Measurements from ENCODE around the gene VASP. TPM values are rescaled to one million over a fixed set of nuclear protein-coding genes. Genes with fewer than 3 reads are reported as not detected.
A peak's percentile ranks its signal among the peaks of the same experiment; 100 is the strongest.

Gene VASP
- 62.1 TPM for polyA plus RNA-seq (2013, experiment 1 of 4)
- 66.3 TPM for polyA plus RNA-seq (2013, experiment 2 of 4)
- 43.8 TPM for polyA plus RNA-seq (2013, experiment 3 of 4)
- 47.9 TPM for polyA plus RNA-seq (2013, experiment 4 of 4)

DNA sequence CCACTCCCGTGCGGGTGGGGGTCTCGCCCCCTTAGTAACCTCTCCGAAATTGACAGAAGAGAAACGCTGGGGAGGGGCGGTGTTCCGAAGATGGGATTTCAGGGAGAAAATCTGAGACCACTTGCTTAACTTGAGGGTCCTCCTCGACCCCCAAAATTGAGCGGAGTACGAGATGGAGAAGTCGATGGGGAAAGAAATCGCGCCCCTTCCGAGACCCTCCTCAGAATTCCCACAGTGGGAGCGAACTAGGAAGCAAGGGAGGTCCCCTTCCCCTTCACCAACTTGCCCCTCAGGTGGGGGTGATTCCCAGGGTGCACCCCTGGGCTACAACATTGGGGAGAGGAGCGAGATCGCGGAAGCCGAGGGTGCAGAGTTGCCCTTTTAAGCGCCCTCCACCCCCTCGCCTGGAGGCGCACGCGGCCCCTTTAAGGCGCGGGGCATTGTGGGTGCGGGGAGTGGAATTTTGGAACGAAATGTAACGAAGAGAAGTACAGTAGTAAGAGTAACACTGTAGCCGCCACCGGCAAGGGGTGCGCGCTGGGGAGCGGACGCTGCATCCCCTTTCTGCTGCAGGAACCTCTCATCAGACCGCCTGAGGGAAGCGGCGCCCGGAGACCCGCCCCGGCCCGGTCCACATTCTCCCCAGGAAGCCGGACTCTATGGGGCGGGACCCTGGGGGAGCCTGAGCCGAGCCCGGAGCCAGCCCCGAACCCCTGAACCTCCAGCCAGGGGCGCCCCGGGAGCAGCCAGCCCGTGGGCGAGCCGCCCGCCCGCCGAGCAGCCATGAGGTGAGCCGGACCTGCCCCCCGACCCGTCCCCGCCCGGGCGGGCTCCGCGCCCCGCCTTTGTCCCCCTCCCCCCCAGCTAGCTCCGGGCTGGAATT lies at the start of gene VASP:
Gene VASP, plus strand, starts transcription at position 491 of the 883 bp plus-strand sequence. Its CDS starts 293 bp downstream, at position 784.
- 0 to 1% methylated on average over 65 of the region's 65 CpGs for WGBS, 2 experiments

GRCh38 chr19:45457776-45458175 lies 49.5 kb upstream of the VASP start:
- no peaks in the 10 kb centered on the region for H3K9me3 ChIP-seq (ENCODE audit: control insufficient read depth, low read length)
- H3K4me3 ChIP-seq (ENCODE audit: insufficient read depth, low read depth, low read length): no peak overlapping the region
- H3K27me3 ChIP-seq (ENCODE audit: control insufficient read depth, insufficient read depth, low read length, poor library complexity, severe bottlenecking): no peaks in the 10 kb centered on the region
- H3K4me1 ChIP-seq (ENCODE audit: control insufficient read depth, insufficient read depth, low read length): peaks cover 9% of the 10 kb centered on the region
- no peaks in the 10 kb centered on the region for H3K36me3 ChIP-seq (ENCODE audit: control insufficient read depth, insufficient read depth, low read length)
- no peak overlapping the region for H3K27ac ChIP-seq (ENCODE audit: insufficient read depth, low read depth, low read length, poor library complexity, severe bottlenecking)

More for the DNA sequence above, at the start of gene VASP:
- Histone ChIP-seq H3K27ac (ENCODE audit: insufficient read depth, low read depth, low read length, poor library complexity, severe bottlenecking) (peak within 1 kb of the TSS; percentile 62), H3K36me3 (ENCODE audit: control insufficient read depth, insufficient read depth, low read length) (no peaks in the 10 kb centered on the region), H3K4me3 (ENCODE audit: insufficient read depth, low read depth, low read length) (peak within 1 kb of the TSS; percentile 97), H3K9me3 (ENCODE audit: control insufficient read depth, low read length) (no peaks in the 10 kb centered on the region), H3K4me1 (ENCODE audit: control insufficient read depth, insufficient read depth, low read length) (peaks cover 15% of the 10 kb centered on the region), H3K27me3 (ENCODE audit: control insufficient read depth, insufficient read depth, low read length, poor library complexity, severe bottlenecking) (no peaks in the 10 kb centered on the region)

DNA sequence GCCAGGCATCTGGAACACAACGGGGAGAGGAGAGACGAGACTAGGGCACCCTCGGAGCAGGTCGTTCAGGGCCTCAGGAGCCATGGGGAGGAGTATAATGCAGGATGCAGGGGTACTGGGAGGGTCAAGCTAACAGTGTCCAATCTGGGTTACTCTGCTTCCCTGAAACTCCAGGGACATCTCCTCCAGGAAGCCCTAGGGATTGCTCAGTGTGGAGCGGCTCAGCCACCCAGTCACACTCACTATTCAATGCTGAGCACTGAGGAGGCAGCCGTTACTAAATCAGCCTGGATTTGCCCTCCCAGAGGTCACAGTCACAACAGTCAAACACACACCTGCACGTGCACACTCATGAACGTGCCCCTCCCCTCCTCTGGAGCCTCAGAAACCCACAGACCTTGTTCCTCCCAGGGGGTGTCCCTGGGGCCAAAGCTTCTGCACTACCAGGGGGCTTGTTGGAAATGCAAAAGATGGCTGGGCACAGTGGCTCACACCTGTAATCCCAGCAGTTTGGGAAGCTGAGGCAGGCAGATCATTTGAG lies 46.4 kb upstream of the VASP start:
- 70 to 76% methylated on average over 8 of the region's 8 CpGs for WGBS, 2 experiments
- Histone ChIP-seq H3K4me1 (ENCODE audit: control insufficient read depth, insufficient read depth, low read length) (peaks cover 4% of the 10 kb centered on the region), H3K27me3 (ENCODE audit: control insufficient read depth, insufficient read depth, low read length, poor library complexity, severe bottlenecking) (peaks cover 10% of the 10 kb centered on the region), H3K27ac (ENCODE audit: insufficient read depth, low read depth, low read length, poor library complexity, severe bottlenecking) (no peak overlapping the region), H3K4me3 (ENCODE audit: insufficient read depth, low read depth, low read length) (no peak overlapping the region), H3K36me3 (ENCODE audit: control insufficient read depth, insufficient read depth, low read length) (no peaks in the 10 kb centered on the region), H3K9me3 (ENCODE audit: control insufficient read depth, low read length) (no peaks in the 10 kb centered on the region)

DNA sequence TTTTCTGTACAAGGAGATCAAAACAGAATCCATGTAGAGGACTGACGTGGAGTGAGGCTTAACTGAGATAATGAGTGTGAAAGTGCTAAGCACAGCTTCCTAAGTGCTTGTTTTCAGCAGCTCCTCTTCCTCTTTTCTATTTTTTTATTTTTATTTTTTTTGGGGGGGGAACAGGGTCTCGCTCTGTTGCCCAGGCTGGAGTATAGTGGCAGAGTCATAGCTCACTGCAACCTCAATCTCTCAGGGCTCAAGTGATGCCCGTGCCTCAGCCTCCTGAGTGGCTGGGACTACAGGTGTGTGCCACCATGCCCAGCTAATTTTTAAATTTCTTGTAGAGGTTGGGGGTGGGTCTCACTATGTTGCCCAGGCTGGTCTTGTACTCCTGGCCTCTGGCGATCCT lies 45.1 kb upstream of the VASP start:
- 82 to 95% methylated on average over 4 of the region's 4 CpGs for WGBS, 2 experiments
- peaks cover 18% of the 10 kb centered on the region for H3K27me3 ChIP-seq (ENCODE audit: control insufficient read depth, insufficient read depth, low read length, poor library complexity, severe bottlenecking)
- H3K27ac ChIP-seq (ENCODE audit: insufficient read depth, low read depth, low read length, poor library complexity, severe bottlenecking): no peak overlapping the region
- H3K36me3 ChIP-seq (ENCODE audit: control insufficient read depth, insufficient read depth, low read length): no peaks in the 10 kb centered on the region
- no peaks in the 10 kb centered on the region for H3K4me1 ChIP-seq (ENCODE audit: control insufficient read depth, insufficient read depth, low read length)
- H3K4me3 ChIP-seq (ENCODE audit: insufficient read depth, low read depth, low read length): no peak overlapping the region
- H3K9me3 ChIP-seq (ENCODE audit: control insufficient read depth, low read length): no peaks in the 10 kb centered on the region

DNA sequence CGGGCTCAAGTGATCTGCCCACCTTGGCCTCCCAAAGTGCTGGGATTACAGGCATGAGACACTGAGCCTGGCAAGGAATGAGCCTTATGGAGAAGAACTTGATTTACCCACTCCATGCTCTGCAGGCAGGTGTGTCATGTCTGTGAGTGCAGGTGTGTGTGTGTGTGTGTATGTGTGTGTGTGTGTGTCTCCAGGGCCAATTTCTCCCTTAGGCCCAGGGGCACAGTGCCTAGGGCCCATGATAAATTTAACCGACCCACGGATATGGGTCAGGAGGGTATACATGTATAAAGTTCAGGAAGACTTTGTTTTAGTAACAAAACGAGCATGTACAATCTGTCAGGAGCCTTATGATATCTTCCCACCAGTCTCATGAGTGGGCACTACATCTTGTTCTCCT lies 44.0 kb upstream of the VASP start:
- Histone ChIP-seq H3K4me1 (ENCODE audit: control insufficient read depth, insufficient read depth, low read length) (peaks cover 5% of the 10 kb centered on the region), H3K9me3 (ENCODE audit: control insufficient read depth, low read length) (no peaks in the 10 kb centered on the region), H3K36me3 (ENCODE audit: control insufficient read depth, insufficient read depth, low read length) (no peaks in the 10 kb centered on the region), H3K4me3 (ENCODE audit: insufficient read depth, low read depth, low read length) (no peak overlapping the region), H3K27me3 (ENCODE audit: control insufficient read depth, insufficient read depth, low read length, poor library complexity, severe bottlenecking) (peaks cover 23% of the 10 kb centered on the region), H3K27ac (ENCODE audit: insufficient read depth, low read depth, low read length, poor library complexity, severe bottlenecking) (no peak overlapping the region)
- 83 to 89% methylated on average over 4 of the region's 4 CpGs for WGBS, 2 experiments

DNA sequence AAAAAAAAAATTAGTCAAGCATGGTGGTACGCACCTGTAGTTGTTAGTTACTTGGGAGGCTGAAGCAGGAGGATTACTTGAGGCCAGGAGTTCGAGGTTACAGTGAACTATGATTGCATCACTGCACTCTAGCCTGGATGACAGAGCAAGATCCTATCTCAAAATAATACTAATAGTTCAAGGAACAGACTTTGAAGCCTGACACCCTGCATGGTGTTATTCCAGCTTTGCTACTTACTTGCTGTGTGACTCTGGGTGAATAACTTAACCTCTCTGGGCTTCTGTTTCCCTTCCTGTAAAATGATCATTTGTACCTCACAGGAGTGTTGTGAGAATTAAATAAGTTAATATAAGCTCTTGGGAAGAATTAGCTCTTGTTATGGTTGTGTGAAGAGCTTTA lies 43.0 kb upstream of the VASP start:
- no peaks in the 10 kb centered on the region for H3K36me3 ChIP-seq (ENCODE audit: control insufficient read depth, insufficient read depth, low read length)
- H3K4me1 ChIP-seq (ENCODE audit: control insufficient read depth, insufficient read depth, low read length): peaks cover 5% of the 10 kb centered on the region
- H3K27me3 ChIP-seq (ENCODE audit: control insufficient read depth, insufficient read depth, low read length, poor library complexity, severe bottlenecking): peaks cover 28% of the 10 kb centered on the region
- H3K27ac ChIP-seq (ENCODE audit: insufficient read depth, low read depth, low read length, poor library complexity, severe bottlenecking): no peak overlapping the region
- WGBS, 2 experiments: 89 to 92% methylated on average over 2 of the region's 2 CpGs
- H3K9me3 ChIP-seq (ENCODE audit: control insufficient read depth, low read length): no peaks in the 10 kb centered on the region
- H3K4me3 ChIP-seq (ENCODE audit: insufficient read depth, low read depth, low read length): no peak overlapping the region

DNA sequence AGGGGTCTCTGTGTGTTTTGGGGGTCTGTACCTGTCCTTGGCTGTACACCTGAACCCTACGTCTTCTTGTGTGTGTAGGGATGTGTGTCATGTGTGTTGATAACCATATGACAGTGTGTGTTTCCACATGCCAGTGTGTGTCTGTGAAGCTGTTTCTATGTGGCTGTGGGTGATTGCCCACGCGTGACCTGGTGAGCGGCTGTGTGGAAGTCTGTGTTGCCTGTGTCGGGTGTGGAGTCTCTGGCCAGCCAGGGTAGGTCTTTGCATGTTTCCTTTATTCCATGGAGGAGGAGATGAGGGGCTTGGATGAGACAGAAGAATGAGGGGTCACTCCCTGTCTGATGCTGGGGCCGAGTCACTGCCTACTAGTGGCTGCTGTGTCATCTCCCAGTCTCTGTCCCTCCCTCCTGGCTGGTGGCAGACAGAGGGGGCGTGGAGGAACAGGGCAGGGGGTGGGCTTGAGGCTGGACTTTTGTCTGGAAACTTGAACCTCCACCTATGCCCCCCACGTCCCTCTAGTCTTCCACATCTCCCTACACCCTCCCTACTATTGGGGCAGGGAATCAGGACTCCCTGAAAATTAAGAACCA lies 42.3 kb upstream of the VASP start:
- Histone ChIP-seq H3K36me3 (ENCODE audit: control insufficient read depth, insufficient read depth, low read length) (no peaks in the 10 kb centered on the region), H3K27ac (ENCODE audit: insufficient read depth, low read depth, low read length, poor library complexity, severe bottlenecking) (no peak overlapping the region), H3K9me3 (ENCODE audit: control insufficient read depth, low read length) (no peaks in the 10 kb centered on the region), H3K27me3 (ENCODE audit: control insufficient read depth, insufficient read depth, low read length, poor library complexity, severe bottlenecking) (peaks cover 28% of the 10 kb centered on the region), H3K4me3 (ENCODE audit: insufficient read depth, low read depth, low read length) (no peak overlapping the region), H3K4me1 (ENCODE audit: control insufficient read depth, insufficient read depth, low read length) (peaks cover 5% of the 10 kb centered on the region)
- WGBS, 2 experiments: 67% methylated on average over 8 of the region's 8 CpGs

GRCh38 chr19:45467115-45467455 lies 40.2 kb upstream of the VASP start:
- H3K27me3 ChIP-seq (ENCODE audit: control insufficient read depth, insufficient read depth, low read length, poor library complexity, severe bottlenecking): peaks cover 49% of the 10 kb centered on the region
- H3K4me1 ChIP-seq (ENCODE audit: control insufficient read depth, insufficient read depth, low read length): peaks cover 5% of the 10 kb centered on the region
- no peak overlapping the region for H3K27ac ChIP-seq (ENCODE audit: insufficient read depth, low read depth, low read length, poor library complexity, severe bottlenecking)
- 6% methylated on average over 11 of the region's 11 CpGs for WGBS, 2 experiments
- no peaks in the 10 kb centered on the region for H3K36me3 ChIP-seq (ENCODE audit: control insufficient read depth, insufficient read depth, low read length)
- H3K9me3 ChIP-seq (ENCODE audit: control insufficient read depth, low read length): no peaks in the 10 kb centered on the region
- peak overlapping the region; percentile 55 for H3K4me3 ChIP-seq (ENCODE audit: insufficient read depth, low read depth, low read length)

DNA sequence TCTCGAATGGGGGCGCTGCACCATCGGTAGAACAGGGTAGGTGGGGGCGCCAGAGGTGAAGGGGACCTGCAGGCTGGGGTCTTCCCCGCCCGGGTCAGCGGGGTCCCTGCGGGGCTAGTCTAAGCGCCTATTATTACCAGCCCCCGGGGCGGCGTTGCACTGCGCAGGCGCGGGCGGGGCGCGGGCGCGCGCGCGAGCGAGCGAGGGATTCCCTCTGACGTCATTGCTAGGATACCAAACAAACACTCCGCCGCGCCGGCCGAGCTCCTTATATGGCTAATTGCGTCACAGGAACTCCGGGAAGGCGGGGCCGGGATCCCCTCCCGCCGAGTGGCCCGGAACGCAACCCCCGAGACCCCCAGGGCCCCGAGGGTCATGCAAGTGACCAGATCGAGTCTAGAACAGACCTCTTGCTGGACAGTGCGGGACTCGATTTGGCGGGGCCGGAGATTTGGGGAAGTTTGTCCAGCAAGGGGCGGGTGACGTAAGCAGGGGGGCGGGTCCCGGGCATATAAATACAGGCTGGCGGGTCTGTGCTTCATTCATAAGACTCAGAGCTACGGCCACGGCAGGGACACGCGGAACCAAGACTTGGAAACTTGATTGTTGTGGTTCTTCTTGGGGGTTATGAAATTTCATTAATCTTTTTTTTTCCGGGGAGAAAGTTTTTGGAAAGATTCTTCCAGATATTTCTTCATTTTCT lies 39.7 kb upstream of the VASP start, which contains the start of gene FOSB:
Gene FOSB, plus strand, starts transcription at position 541 of the 703 bp plus-strand sequence. CDS start 591 bp downstream, outside the sequence.
- H3K4me3 ChIP-seq (ENCODE audit: insufficient read depth, low read depth, low read length): peak within 1 kb of the TSS; percentile 55
- 0 to 1% methylated on average over 56 of the region's 56 CpGs for WGBS, 2 experiments
- no peaks in the 10 kb centered on the region for H3K36me3 ChIP-seq (ENCODE audit: control insufficient read depth, insufficient read depth, low read length)
- peaks cover 5% of the 10 kb centered on the region for H3K4me1 ChIP-seq (ENCODE audit: control insufficient read depth, insufficient read depth, low read length)
- H3K9me3 ChIP-seq (ENCODE audit: control insufficient read depth, low read length): no peaks in the 10 kb centered on the region
- H3K27ac ChIP-seq (ENCODE audit: insufficient read depth, low read depth, low read length, poor library complexity, severe bottlenecking): peak within 1 kb of the TSS; percentile 94
- peaks cover 54% of the 10 kb centered on the region for H3K27me3 ChIP-seq (ENCODE audit: control insufficient read depth, insufficient read depth, low read length, poor library complexity, severe bottlenecking)
